HG02870 (cell line): ENCODE measurements around the gene MAN2A1.
"Not testable (repeated sequence)": the region's sequence is repeated elsewhere in the genome, so short reads cannot be mapped to it uniquely, and the experiment has no call there.

ENCODE experiments used
- ATAC-seq: cut with Tn5 transposase; IDR thresholded peaks from one replicate; pipeline ENCODE4 v1.9.1; 2021; ENCODE audit warnings: mild to moderate bottlenecking, moderate library complexity; ENCODE audit not compliant: unreplicated experiment

Gene MAN2A1

DNA sequence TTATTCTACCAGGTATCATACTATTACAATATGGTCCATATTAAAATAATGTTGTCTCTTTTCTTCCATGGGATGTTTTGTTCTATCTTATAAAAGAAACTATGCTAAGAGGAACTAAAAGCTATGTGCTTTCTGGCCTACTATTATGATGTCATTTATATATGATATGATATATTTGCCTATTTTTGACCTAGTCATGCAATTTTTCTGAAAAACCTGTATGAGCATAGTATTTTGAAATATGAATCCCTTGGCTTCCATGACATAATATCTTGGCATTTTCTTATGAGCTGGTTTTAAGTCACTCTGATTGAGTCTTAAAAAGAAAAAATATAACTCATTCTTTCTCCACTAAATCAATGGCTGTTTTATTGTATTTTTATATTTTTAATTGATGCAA is 60.7 kb downstream of the MAN2A1 start:
- ATAC-seq: no peak

DNA sequence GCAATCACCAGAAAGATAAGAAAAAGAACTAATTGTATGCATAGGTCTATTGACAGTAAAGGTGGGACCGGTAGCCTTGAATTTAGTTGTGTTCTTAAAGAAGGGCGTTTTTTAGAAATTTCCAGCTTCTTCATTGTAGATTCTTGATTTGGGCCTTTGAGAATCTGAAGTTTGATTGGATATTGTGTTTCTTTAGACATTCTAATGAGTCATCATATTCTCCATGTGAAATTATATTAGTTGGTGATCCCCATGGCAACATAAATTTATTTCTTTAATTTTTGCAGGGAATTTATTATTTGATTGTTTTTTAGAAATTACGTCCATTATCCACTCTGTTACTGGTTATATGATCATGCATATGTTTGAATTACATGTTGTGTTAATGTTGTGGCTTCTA is 63.6 kb downstream of the MAN2A1 start:
- ATAC-seq: no peak

DNA sequence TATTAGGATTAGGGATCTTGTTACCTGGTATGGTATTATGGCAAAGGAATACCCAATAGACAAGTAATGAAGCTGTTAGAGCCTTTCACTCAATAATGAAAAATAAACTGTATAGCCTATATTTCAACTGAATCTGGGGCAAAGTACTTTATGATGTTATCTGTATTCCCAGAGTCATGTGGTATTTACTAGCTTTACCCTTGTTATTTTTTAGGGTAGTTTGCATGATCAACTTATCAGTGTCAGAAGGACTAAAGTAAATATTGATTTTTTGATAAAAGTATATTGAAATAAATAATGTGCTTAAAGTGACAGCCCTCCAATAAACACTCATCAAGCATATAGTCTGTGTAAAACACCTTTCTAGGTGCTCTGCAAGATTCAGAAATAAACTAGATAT is 64.6 kb downstream of the MAN2A1 start:
- no peak for ATAC-seq

DNA sequence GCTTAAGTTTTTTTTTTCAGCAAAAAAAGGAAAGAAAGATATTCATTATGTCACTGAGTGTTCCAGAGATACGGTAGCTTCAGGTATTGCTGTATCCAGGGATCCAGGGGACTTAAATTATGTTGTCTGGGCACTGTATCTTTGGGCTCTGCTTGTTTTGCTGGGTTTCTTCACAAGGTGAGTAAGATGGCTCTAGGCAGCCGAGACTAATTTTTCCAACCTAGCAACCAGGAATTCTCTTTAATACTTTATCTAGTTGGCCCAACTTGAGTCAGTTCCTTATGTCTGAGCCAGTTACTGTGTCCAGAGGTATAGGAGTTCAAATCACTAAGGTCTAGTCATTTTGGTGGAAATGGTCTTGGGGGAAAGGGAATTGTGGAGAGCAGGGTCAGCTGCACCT is 66.0 kb downstream of the MAN2A1 start:
- ATAC-seq: no peak

GRCh38 chr5:109756543-109757185 is 66.9 kb downstream of the MAN2A1 start:
- ATAC-seq: no peak

- no peak for ATAC-seq
Measured at GRCh38 chr5:109757490-109757889, 67.8 kb downstream of the MAN2A1 start.

DNA sequence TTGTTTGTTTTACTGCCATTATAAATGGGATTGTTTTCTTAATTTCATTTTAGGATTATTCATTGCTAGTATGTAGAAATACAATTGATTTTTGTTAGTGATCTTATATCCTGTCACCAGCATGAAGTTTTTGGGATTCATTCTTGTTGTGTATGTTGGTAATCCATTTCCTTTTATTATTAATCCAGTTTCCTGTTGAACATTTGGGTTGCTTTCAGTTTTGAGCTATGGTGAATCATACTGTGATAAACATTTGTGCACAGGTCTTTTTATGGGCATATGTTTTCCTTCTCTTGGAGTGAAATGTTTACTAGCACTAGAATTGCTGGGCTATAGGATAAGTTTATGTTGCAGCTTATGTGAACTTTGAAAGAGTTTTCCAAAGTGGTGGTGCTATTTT is 69.6 kb downstream of the MAN2A1 start:
- no peak for ATAC-seq

DNA sequence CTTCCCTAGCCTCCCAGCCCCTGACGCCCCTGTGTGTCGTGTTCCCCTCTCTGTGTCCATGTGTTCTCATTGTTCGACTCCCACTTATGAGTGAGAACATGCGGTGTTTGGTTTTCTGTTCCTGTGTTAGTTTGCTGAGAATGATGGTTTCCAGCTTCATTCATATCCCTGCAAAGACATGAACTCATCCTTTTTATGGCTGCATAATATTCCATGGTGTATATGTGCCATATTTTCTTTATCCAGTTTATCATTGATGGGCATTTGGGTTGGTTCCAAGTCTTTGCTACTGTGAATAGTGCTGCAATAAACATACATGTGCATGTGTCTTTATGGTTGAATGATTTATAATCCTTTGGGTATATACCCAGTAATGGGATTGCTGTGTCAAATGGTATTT is 70.4 kb downstream of the MAN2A1 start:
- ATAC-seq: not testable (repeated sequence)

DNA sequence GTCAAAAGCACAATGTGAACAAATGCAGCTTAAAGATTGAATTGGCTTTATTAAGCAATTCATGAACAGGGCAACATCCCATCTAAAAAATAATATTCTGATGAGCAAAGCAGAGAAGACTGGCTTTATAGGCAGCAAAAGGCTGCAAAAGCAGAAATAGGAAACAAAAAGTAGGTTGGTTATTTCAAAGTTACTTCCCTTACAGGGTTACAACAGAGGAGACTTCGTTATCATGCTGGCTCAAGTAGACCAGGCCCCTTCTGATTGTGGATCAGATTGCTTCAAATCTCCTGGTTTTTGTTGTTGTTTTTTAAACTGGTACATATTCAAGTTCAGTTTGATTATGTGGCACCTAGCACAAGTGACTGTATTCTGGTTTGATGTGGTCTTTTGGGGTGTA is 73.1 kb downstream of the MAN2A1 start:
- ATAC-seq: no peak

DNA sequence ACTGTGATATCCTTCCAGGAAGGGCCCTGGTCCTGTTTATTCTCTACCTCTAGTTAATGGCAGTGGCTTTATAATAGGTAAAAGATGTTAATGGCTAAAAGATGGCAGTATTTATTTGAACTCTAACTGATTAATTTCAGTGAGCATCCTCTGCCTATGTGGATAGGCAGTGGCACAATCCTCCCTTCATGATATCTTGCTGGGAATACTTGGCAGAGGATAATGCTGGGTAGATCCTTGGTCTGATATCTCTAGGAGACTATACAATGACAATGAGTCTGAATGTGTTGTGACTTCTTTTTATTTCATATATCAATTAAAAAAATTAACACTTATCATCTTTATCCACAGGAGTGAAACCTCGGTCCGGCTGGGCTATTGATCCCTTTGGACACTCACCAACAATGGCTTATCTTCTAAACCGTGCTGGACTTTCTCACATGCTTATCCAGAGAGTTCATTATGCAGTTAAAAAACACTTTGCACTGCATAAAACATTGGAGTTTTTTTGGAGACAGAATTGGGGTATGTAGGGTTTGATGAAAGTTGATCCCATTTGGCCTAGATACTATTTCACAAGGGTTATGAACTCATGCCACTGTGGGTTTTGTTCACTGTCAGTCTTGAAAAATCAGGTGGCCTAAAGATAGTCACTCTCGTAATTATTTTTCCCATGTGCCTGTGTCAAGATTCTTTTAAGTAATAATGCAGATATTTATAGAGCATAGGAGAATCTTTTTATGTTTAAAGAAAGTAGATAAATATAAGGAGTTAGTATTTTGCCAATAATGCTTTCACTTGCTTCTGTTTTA is 77.7 kb downstream of the MAN2A1 start:
- no peak for ATAC-seq

- no peak for ATAC-seq
Measured at GRCh38 chr5:109767997-109768396, 78.3 kb downstream of the MAN2A1 start.

GRCh38 chr5:109769597-109770291 is 80.0 kb downstream of the MAN2A1 start:
- ATAC-seq: no peak

DNA sequence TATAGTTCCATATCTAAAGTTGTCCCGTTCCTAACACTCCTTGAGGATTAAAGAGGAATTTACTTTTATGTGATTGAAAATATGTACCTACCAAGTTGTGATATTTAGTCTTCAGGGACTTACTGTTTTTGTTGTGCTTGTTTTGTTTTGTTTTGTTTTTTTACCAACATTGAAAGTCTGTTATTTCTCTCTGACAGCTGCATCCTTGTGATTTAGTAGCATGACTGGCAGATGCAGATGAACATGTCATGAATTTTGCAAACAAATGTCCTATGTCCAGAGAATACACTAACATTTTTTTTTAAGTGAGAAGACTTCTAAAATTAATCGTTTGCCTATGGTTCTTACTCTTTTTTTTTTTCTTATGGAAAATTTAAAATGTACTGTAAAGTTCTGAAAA is 85.4 kb downstream of the MAN2A1 start:
- ATAC-seq: no peak

- ATAC-seq: no peak
Measured at GRCh38 chr5:109779036-109779735, 89.5 kb downstream of the MAN2A1 start.

- no peak for ATAC-seq
Measured at GRCh38 chr5:109784687-109785086, 95.0 kb downstream of the MAN2A1 start.

DNA sequence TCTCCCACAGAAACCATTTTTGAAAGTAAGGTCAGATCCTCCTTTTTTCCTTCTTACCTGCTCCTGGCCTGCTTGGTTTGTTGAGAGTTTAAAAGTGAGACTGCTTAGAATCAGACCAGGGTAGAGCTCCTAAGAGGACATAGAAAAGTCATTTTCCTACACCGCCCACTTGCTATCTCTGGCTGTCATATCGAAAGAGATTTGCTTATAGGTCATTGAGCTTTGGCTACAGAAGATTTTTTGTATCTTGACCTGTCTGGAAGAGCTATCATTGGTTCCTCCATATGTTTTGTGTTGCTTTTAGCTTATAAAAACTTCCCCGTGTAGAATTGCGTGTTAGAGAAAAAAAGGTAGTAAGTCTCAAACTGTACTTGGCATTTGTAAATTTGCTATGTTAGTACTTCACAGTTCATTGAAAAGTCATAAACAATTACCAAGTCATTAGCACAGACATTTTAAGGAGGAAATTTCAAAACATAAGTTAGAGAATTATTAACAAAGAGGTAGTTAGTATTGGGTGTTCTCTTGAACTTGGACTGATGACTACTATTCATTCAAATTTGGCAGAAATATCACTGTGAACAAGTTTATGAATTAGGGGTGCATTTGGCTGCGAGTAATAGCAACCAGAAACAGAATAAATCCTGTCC is 96.6 kb downstream of the MAN2A1 start:
- no peak for ATAC-seq

- peak; percentile 93 for ATAC-seq
Measured at GRCh38 chr5:109788596-109788995, 98.9 kb downstream of the MAN2A1 start.

- ATAC-seq: no peak
Measured at GRCh38 chr5:109792613-109793012, 102.9 kb downstream of the MAN2A1 start.

DNA sequence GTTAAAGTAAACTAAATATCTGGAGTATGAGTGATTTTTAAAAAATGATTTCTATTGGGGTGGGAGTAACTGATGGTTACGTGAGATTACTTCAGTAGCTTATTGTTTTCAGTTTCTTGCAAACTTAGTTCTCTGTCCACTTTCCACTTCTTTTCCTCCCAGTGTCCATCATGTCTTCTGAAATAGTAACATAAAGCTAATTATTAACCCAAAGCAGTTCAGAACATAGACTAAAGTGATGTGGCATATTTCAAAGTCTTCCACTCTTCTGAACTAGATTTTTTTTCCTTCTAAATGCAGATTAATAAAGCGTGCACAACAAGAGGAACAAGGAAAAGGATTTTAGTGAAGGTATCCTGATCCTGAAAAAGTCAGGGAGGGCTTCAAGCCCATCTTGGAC is 114.1 kb downstream of the MAN2A1 start:
- no peak for ATAC-seq

GRCh38 chr5:109805472-109805871 is 115.7 kb downstream of the MAN2A1 start:
- ATAC-seq: no peak

DNA sequence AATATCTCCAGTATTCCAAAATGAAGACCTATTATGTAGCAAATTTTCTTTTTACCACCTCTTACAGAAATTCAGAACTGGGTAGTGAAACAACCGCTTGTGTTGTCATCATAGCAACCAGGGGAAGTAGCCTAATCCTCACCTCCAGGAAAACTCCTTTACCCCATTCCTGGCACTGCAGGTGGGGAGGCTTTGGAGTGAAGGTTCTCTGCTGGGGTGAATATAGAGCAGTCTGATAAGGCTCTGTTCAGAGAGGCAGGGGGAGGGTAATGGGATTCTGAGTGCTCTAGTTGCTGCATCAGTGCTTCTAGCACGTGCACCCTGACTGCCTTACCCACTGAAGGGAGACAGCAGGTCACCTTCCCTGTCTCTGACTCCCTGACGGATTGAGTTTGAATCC is 116.2 kb downstream of the MAN2A1 start:
- ATAC-seq: no peak
